HepG2 (cell line): ENCODE data around the gene VRK3. TPM values are rescaled to one million over a fixed set of nuclear protein-coding genes. Genes with fewer than 3 reads are reported as not detected.

Experiments used
- ATAC-seq: fragments of 200-7000 bp; cut with Tn5 transposase; 3 replicates; pipeline ENCODE4 v1.9.1; 2020; ENCODE audit warnings: mild to moderate bottlenecking, moderate library complexity
- BruUV-seq: library from RNA; stranded (reverse); fragments of 400-500 nt; replicated peaks from 2 replicates; lab custom pipeline; 2021; lab: Mats Ljungman, UMichigan
- CTCF ChIA-PET: fragments of 300-600 bp; formaldehyde crosslinking; extraction: SDS; loops from one replicate; lab custom pipeline; 2021; ENCODE audit warnings: low total read pairs, inconsistent platforms, low intra/inter-chr PET ratio; lab: Yijun Ruan, JAX
- POLR2A ChIA-PET: fragments of 350-600 bp; sonication (Branson Sonifier 250); formaldehyde crosslinking; loops from one replicate; lab custom pipeline; 2020; ENCODE audit warnings: antibody characterized with exemption, inconsistent platforms; lab: Yijun Ruan, JAX
- DNase-seq: peaks from one replicate; pipeline ENCODE4 v3.0.0-alpha.2; 2015; ENCODE audit warnings: low spot score
- FAIRE-seq: peaks from 3 replicates; lab custom pipeline; 2011; peaks lifted over from hg19 to GRCh38; lab: Jason Lieb, UNC
- H2AFZ ChIP-seq: one replicate; pipeline ENCODE4 v1.6.1; 2011; ENCODE audit warnings: low read length, inconsistent platforms
- H3K27ac ChIP-seq: fragments of 300-600 bp; 3 replicates; pipeline ENCODE4 v1.8.0; 2011; ENCODE audit warnings: mixed run types, mild to moderate bottlenecking, mixed read lengths, low read length, inconsistent platforms; ENCODE audit not compliant: insufficient read depth; ENCODE audit errors: extremely low read length
- H3K27me3 ChIP-seq, 2 experiments: fragments of 200-600 bp in 1 of 2; 2 replicates in 1 of 2; 3 replicates in 1 of 2; pipeline versions ENCODE4 v1.6.0 to v1.8.0; 2011; ENCODE audit warnings: low read length in 2 of 2, mild to moderate bottlenecking in 2 of 2, moderate library complexity in 2 of 2, inconsistent platforms in 1 of 2; ENCODE audit not compliant: insufficient read depth in 2 of 2, control insufficient read depth in 1 of 2
- H3K36me3 ChIP-seq, 2 experiments: fragments of 200-600 bp in 1 of 2; replicated peaks in 1 of 2; 2 replicates in 1 of 2; 3 replicates in 1 of 2; pipeline versions ENCODE4 v1.5.1 to v1.8.0; 2011; ENCODE audit warnings: low read length in 2 of 2, inconsistent platforms in 1 of 2; ENCODE audit not compliant: insufficient read depth in 2 of 2, control insufficient read depth in 1 of 2
- H3K4me1 ChIP-seq: 2 replicates; pipeline ENCODE4 v1.5.1; 2012; ENCODE audit warnings: low read length, inconsistent platforms; ENCODE audit not compliant: insufficient read depth
- H3K4me2 ChIP-seq: 2 replicates; pipeline ENCODE4 v1.6.0; 2011; ENCODE audit warnings: low read depth, low read length, inconsistent platforms
- H3K4me3 ChIP-seq, 3 experiments: fragments of 200-600 bp in 1 of 3; sonication (generic), shearing (Covaris generic) in 1 of 3; replicated peaks in 1 of 3; 2 replicates each; pipeline ENCODE4 v1.5.1; 2011 to 2016; ENCODE audit warnings: low read length in 3 of 3, inconsistent platforms in 2 of 3, low read depth in 2 of 3, mild to moderate bottlenecking in 2 of 3, control low read depth in 1 of 3, mixed read lengths in 1 of 3; ENCODE audit not compliant: insufficient read depth in 1 of 3
- H3K79me2 ChIP-seq: one replicate; pipeline ENCODE4 v1.6.1; 2011; ENCODE audit warnings: low read length, inconsistent platforms; ENCODE audit not compliant: insufficient read depth
- H3K9ac ChIP-seq: 2 replicates; pipeline ENCODE4 v1.6.0; 2011; ENCODE audit warnings: mild to moderate bottlenecking, low read depth, low read length, inconsistent platforms; ENCODE audit not compliant: insufficient read depth
- H3K9me3 ChIP-seq: 2 replicates; pipeline ENCODE4 v1.5.1; 2012; ENCODE audit warnings: mild to moderate bottlenecking, low read length
- H4K20me1 ChIP-seq: 2 replicates; pipeline ENCODE4 v1.6.0; 2011; ENCODE audit warnings: inconsistent platforms, mild to moderate bottlenecking, low read length, moderate library complexity; ENCODE audit not compliant: insufficient read depth
- ARHGAP35 ChIP-seq: sonication (generic); formaldehyde crosslinking; IDR thresholded peaks from 2 replicates; pipeline ENCODE4 v1.9.0; 2022; ENCODE audit warnings: mild to moderate bottlenecking, inconsistent platforms, moderate library complexity, missing genetic modification reagents, borderline replicate concordance
- BATF2 ChIP-seq: sonication (generic); formaldehyde crosslinking; IDR thresholded peaks from 2 replicates; pipeline ENCODE4 v1.8.0; 2022; ENCODE audit warnings: mild to moderate bottlenecking, missing genetic modification reagents, moderate library complexity
- EEA1 ChIP-seq: sonication (generic); formaldehyde crosslinking; IDR thresholded peaks from 2 replicates; pipeline ENCODE4 v1.5.1; 2020; ENCODE audit warnings: mild to moderate bottlenecking, missing genetic modification reagents, borderline replicate concordance
- HNF4G ChIP-seq, 2 experiments: sonication (generic) in 1 of 2; formaldehyde crosslinking in 1 of 2; IDR thresholded peaks; 2 replicates each; pipeline versions ENCODE4 v1.4.0 to v1.6.1; 2011 to 2020; ENCODE audit warnings: borderline replicate concordance in 2 of 2, low read depth in 2 of 2, mild to moderate bottlenecking in 2 of 2, low read length in 1 of 2, missing genetic modification reagents in 1 of 2, moderate library complexity in 1 of 2
- POLR2G ChIP-seq: fragments of 200-400 bp; formaldehyde crosslinking; IDR thresholded peaks from 2 replicates; pipeline ENCODE4 v1.6.1; 2018; ENCODE audit warnings: mild to moderate bottlenecking, low read depth, low read length, moderate library complexity
- SMARCC2 ChIP-seq: fragments of 450-650 bp; IDR thresholded peaks from 2 replicates; pipeline ENCODE4 v1.6.1; 2017; ENCODE audit warnings: antibody characterized with exemption, mild to moderate bottlenecking
- SRSF9 ChIP-seq: fragments of 200-400 bp; formaldehyde crosslinking; IDR thresholded peaks from 2 replicates; pipeline ENCODE4 v1.6.1; 2018; ENCODE audit warnings: borderline replicate concordance, mild to moderate bottlenecking, low read depth, low read length; ENCODE audit not compliant: insufficient read depth, poor library complexity, severe bottlenecking
- TERF1 ChIP-seq: sonication (generic); formaldehyde crosslinking; IDR thresholded peaks from 2 replicates; pipeline ENCODE4 v1.8.0; 2022; ENCODE audit warnings: mild to moderate bottlenecking, missing genetic modification reagents, moderate library complexity
- ZNF367 ChIP-seq: sonication (generic); formaldehyde crosslinking; IDR thresholded peaks from 2 replicates; pipeline ENCODE4 v1.4.0; 2020; ENCODE audit warnings: missing genetic modification reagents, borderline replicate concordance
- ZNF446 ChIP-seq: sonication (generic); formaldehyde crosslinking; IDR thresholded peaks from 2 replicates; pipeline ENCODE4 v1.5.0; 2020; ENCODE audit warnings: mild to moderate bottlenecking, missing genetic modification reagents
- ZNF546 ChIP-seq: sonication (generic); formaldehyde crosslinking; conservative IDR thresholded peaks from 2 replicates; pipeline ENCODE4 v1.8.1; 2023; ENCODE audit warnings: mild to moderate bottlenecking, missing genetic modification reagents
- ZNF598 ChIP-seq: sonication (generic); formaldehyde crosslinking; IDR thresholded peaks from 2 replicates; pipeline ENCODE4 v1.5.1; 2020; ENCODE audit warnings: mild to moderate bottlenecking, missing genetic modification reagents, borderline replicate concordance
- ZNF672 ChIP-seq: sonication (generic); formaldehyde crosslinking; IDR thresholded peaks from 2 replicates; pipeline ENCODE4 v1.8.1; 2022; ENCODE audit warnings: missing genetic modification reagents
- ZNF691 ChIP-seq: sonication (generic); formaldehyde crosslinking; IDR thresholded peaks from 2 replicates; pipeline ENCODE4 v1.4.0; 2020; ENCODE audit warnings: missing genetic modification reagents, low read depth, mild to moderate bottlenecking, borderline replicate concordance
- ZNF724P ChIP-seq: sonication (generic); formaldehyde crosslinking; IDR thresholded peaks from 2 replicates; pipeline ENCODE4 v1.8.0; 2022; ENCODE audit warnings: missing genetic modification reagents, borderline replicate concordance
- ZNF75D ChIP-seq: sonication (generic); formaldehyde crosslinking; IDR thresholded peaks from 2 replicates; pipeline ENCODE4 v1.8.1; 2023; ENCODE audit warnings: missing genetic modification reagents, mild to moderate bottlenecking, borderline replicate concordance
- ZUFSP ChIP-seq: sonication (generic); formaldehyde crosslinking; IDR thresholded peaks from 2 replicates; pipeline ENCODE4 v1.9.0; 2021; ENCODE audit warnings: missing genetic modification reagents, mild to moderate bottlenecking, borderline replicate concordance
- WGBS: methylation state at CpG from one replicate; pipeline ENCODE4 v1.1.6; 2017; ENCODE audit warnings: low lambda C conversion rate; 5-methylcytosine and 5-hydroxymethylcytosine counted together
- in situ Hi-C: cut with HindIII; loops from 2 replicates; pipeline ENCODE4 v1.10.0; 2017; ENCODE audit warnings: low pct_unique_long_range_greater_than_20kb; ENCODE audit not compliant: extremely low pct_ligation_motif_present
- intact Hi-C: fragments of 100-400 bp; cut with micrococcal nuclease; formaldehyde crosslinking; loops from one replicate; pipeline ENCODE4 v1.10.0; 2022; ENCODE audit not compliant: unreplicated experiment
- polyA plus RNA-seq, 8 experiments: library from polyadenylated mRNA; depleted of rRNA in 3 of 8; stranded (reverse) in 7 of 8; unstranded in 1 of 8; fragments of >200 nt; fragmentation: Illumina TruSeq in 4 of 8; extraction: Trizol in 4 of 8; gene quantifications; 2 replicates each; pipeline versions ENCODE4 v1.2.1 to v1.2.3, GENCODE V29; 2011 to 2016; ENCODE audit warnings: low read depth in 4 of 8, missing spikeins in 1 of 8, mixed read lengths in 1 of 8; ENCODE audit not compliant: insufficient read depth in 1 of 8
- total RNA-seq, 5 experiments: library from RNA; depleted of rRNA; stranded (reverse); fragments of >200 nt; fragmentation: Illumina TruSeq; extraction: Trizol; gene quantifications; 2 replicates each; pipeline ENCODE4 v1.2.3, GENCODE V29; 2016; ENCODE audit warnings: low read depth in 1 of 5
- TF ChIP-seq, protein P1 (sequence below): sonication (generic); formaldehyde crosslinking; IDR thresholded peaks from 2 replicates; pipeline ENCODE4 v1.4.0; 2020; ENCODE audit warnings: missing genetic modification reagents, borderline replicate concordance

The VRK3 gene
- total and polyA plus RNA-seq, 2 of the 13 experiments (the other 11 are each of a cell fraction or from before 2014, with no cell fraction given) = 23.8 to 28.3 TPM

GRCh38 chr19:49933643-49934042, 91.5 kb downstream of the VRK3 start:
- no peaks in the 10 kb centered on the region for H3K9me3 ChIP-seq
- H2AFZ ChIP-seq = no peak overlapping the region
- intact Hi-C loops (no loop called here), in situ Hi-C loops (no loop called here)
- peaks cover 1 to 3% of the 10 kb centered on the region in 2 experiments; a peak in 2 of 5 replicates for H3K36me3 ChIP-seq
- no peak overlapping the region for H3K27ac ChIP-seq
- ChIA-PET CTCF (no interaction called here), POLR2A (no interaction called here)
- H3K4me1 ChIP-seq = peaks cover 19% of the 10 kb centered on the region; the same call in 1 of the 2 replicates
- ATAC-seq (no peak), FAIRE-seq (no peak), DNase-seq (no peak)
- H4K20me1 ChIP-seq = no peaks in the 10 kb centered on the region
- H3K4me3 ChIP-seq = no peak overlapping the region
- H3K4me2 ChIP-seq = no peak overlapping the region
- H3K27me3 ChIP-seq = no peaks in the 10 kb centered on the region; a peak in 1 of 5 replicates
- 92% methylated on average over 8 of the region's 8 CpGs for WGBS
- H3K9ac ChIP-seq = no peak overlapping the region
- no TSS peak for BruUV-seq
- H3K79me2 ChIP-seq = peaks cover 5% of the 10 kb centered on the region
- no peak for TF ChIP-seq ZUFSP (CRISPR knock-in tag)
- TF ChIP-seq ZNF75D (CRISPR knock-in tag) = no peak
- no peak for TF ChIP-seq ZNF672
- TF ChIP-seq POLR2G = no peak
- no peak for TF ChIP-seq ZNF691 (CRISPR knock-in tag)
- no peak for TF ChIP-seq SRSF9
- TF ChIP-seq TERF1 (CRISPR knock-in tag) = no peak
- no peak for TF ChIP-seq ARHGAP35
- TF ChIP-seq HNF4G (IDR thresholded peaks at IDR 0.05; ENCODE audit: borderline replicate concordance, low read depth, low read length) = no peak
- no peak for TF ChIP-seq HNF4G (CRISPR knock-in tag; IDR thresholded peaks at IDR 0.05; ENCODE audit: borderline replicate concordance, low read depth)
- no peak for TF ChIP-seq SMARCC2
- no peak for TF ChIP-seq ZNF724P
- TF ChIP-seq ZNF367 (CRISPR knock-in tag) = no peak
- TF ChIP-seq ZNF598 (CRISPR knock-in tag) = no peak
- TF ChIP-seq, protein P1, sequence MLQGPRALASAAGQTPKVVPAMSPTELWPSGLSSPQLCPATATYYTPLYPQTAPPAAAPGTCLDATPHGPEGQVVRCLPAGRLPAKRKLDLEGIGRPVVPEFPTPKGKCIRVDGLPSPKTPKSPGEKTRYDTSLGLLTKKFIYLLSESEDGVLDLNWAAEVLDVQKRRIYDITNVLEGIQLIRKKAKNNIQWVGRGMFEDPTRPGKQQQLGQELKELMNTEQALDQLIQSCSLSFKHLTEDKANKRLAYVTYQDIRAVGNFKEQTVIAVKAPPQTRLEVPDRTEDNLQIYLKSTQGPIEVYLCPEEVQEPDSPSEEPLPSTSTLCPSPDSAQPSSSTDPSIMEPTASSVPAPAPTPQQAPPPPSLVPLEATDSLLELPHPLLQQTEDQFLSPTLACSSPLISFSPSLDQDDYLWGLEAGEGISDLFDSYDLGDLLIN (CRISPR knock-in tag) = no peak
- TF ChIP-seq ZNF446 = no peak
- TF ChIP-seq EEA1 (CRISPR knock-in tag) = no peak
- no peak for TF ChIP-seq ZNF546 (CRISPR knock-in tag)
- no peak for TF ChIP-seq BATF2 (CRISPR knock-in tag)
- TF ChIP-seq, all 625 proteins: peak for 0
